ENCODE results near the gene SRSF10.
A peak's percentile ranks its signal among the peaks of the same experiment; 100 is the strongest.

Gene SRSF10

DNA sequence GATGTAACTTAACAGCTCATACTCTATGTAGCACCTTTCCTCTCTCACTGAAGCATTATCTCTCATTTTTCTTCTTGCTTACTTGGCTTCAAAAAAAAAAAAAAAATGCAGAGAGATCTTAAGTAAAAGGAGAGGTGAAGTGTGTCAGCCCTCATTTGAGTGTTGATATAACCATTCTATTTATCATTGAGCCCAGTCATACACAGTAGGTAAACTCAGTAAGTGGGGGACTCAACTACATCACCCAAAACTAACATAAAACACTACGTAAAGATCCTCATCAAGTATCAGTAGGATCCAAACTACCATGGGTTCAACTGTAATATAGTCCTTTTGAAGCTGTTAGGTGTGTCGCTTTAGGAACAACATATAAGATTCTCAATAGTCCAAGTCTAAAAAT lies 12.3 kb downstream of the SRSF10 start:
- no peaks in the 10 kb centered on the region for H3K9me3 ChIP-seq (ENCODE audit: control insufficient read depth, insufficient read depth, low read length)
- no peak overlapping the region for H3K4me3 ChIP-seq (ENCODE audit: low read length)
- H3K36me3 ChIP-seq (ENCODE audit: control insufficient read depth, low read length): peaks cover 100% of the 10 kb centered on the region

DNA sequence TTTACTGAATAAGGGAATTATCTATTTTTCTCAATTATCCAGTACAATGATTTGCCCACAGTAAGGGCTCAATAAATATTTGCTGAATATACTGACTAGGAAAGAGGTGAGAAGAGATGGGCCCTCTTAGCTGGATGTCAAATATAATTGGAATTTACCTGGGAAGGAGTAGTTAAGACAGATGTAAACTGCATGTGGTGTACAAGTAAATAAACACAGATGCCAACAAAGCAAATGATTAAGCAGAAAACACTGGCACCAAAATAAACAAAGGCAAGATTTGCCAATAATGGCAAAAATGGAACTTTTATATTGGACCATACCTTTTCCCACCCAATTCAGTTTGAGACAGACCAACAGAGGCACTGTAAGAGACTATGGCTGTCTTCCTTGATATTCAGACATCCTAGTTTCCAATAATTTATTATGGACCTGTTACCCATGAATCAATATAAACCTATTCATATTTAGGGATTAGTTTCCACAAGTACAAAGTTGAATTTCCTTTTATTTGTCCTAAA lies 13.1 kb downstream of the SRSF10 start:
- H3K9me3 ChIP-seq (ENCODE audit: control insufficient read depth, insufficient read depth, low read length): no peaks in the 10 kb centered on the region
- H3K4me2 ChIP-seq (ENCODE audit: low read length): no peak overlapping the region
- H3K9me2 ChIP-seq (replicated peaks; ENCODE audit: control insufficient read depth, low read length): no peaks in the 10 kb centered on the region
- no peak overlapping the region for H3K4me3 ChIP-seq (ENCODE audit: low read length)
- no peaks in the 10 kb centered on the region for H4K20me1 ChIP-seq (ENCODE audit: control insufficient read depth, insufficient read depth, low read depth, low read length)
- no peaks in the 10 kb centered on the region for H3K27me3 ChIP-seq (ENCODE audit: control insufficient read depth, low read length)
- H3K27ac ChIP-seq (ENCODE audit: low read depth, low read length): no peak overlapping the region
- TF ChIP-seq, protein P1, sequence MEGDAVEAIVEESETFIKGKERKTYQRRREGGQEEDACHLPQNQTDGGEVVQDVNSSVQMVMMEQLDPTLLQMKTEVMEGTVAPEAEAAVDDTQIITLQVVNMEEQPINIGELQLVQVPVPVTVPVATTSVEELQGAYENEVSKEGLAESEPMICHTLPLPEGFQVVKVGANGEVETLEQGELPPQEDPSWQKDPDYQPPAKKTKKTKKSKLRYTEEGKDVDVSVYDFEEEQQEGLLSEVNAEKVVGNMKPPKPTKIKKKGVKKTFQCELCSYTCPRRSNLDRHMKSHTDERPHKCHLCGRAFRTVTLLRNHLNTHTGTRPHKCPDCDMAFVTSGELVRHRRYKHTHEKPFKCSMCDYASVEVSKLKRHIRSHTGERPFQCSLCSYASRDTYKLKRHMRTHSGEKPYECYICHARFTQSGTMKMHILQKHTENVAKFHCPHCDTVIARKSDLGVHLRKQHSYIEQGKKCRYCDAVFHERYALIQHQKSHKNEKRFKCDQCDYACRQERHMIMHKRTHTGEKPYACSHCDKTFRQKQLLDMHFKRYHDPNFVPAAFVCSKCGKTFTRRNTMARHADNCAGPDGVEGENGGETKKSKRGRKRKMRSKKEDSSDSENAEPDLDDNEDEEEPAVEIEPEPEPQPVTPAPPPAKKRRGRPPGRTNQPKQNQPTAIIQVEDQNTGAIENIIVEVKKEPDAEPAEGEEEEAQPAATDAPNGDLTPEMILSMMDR (IDR thresholded peaks at IDR 0.05; ENCODE audit: low read depth, low read length, poor library complexity, severe bottlenecking): no peak
- no peak for TF ChIP-seq EZH2phosphoT487 (IDR thresholded peaks at IDR 0.05; ENCODE audit: borderline replicate concordance, low read length)
- H3K4me1 ChIP-seq (ENCODE audit: control insufficient read depth, low read length): peaks cover 35% of the 10 kb centered on the region
- peaks cover 87% of the 10 kb centered on the region for H3F3A ChIP-seq (ENCODE audit: control insufficient read depth, insufficient read depth)
- H3K36me3 ChIP-seq (ENCODE audit: control insufficient read depth, low read length): peaks cover 94% of the 10 kb centered on the region
- H3K79me2 ChIP-seq (ENCODE audit: control insufficient read depth, low read length): peaks cover 69% of the 10 kb centered on the region

More for the DNA sequence above, 12.3 kb downstream of the SRSF10 start:
- Histone ChIP-seq H3F3A (ENCODE audit: control insufficient read depth, insufficient read depth) (peaks cover 90% of the 10 kb centered on the region), H4K20me1 (ENCODE audit: control insufficient read depth, insufficient read depth, low read depth, low read length) (no peaks in the 10 kb centered on the region), H3K4me1 (ENCODE audit: control insufficient read depth, low read length) (peaks cover 35% of the 10 kb centered on the region), H3K4me2 (ENCODE audit: low read length) (no peak overlapping the region), H3K27ac (ENCODE audit: low read depth, low read length) (peak overlapping the region; percentile 15; the same call in 1 of the 2 replicates), H3K9me2 (replicated peaks; ENCODE audit: control insufficient read depth, low read length) (no peaks in the 10 kb centered on the region), H3K27me3 (ENCODE audit: control insufficient read depth, low read length) (no peaks in the 10 kb centered on the region), H3K79me2 (ENCODE audit: control insufficient read depth, low read length) (peaks cover 77% of the 10 kb centered on the region)
- no peak for TF ChIP-seq EZH2phosphoT487 (IDR thresholded peaks at IDR 0.05; ENCODE audit: borderline replicate concordance, low read length)
- TF ChIP-seq, protein P1 (IDR thresholded peaks at IDR 0.05; ENCODE audit: low read depth, low read length, poor library complexity, severe bottlenecking): no peak

DNA sequence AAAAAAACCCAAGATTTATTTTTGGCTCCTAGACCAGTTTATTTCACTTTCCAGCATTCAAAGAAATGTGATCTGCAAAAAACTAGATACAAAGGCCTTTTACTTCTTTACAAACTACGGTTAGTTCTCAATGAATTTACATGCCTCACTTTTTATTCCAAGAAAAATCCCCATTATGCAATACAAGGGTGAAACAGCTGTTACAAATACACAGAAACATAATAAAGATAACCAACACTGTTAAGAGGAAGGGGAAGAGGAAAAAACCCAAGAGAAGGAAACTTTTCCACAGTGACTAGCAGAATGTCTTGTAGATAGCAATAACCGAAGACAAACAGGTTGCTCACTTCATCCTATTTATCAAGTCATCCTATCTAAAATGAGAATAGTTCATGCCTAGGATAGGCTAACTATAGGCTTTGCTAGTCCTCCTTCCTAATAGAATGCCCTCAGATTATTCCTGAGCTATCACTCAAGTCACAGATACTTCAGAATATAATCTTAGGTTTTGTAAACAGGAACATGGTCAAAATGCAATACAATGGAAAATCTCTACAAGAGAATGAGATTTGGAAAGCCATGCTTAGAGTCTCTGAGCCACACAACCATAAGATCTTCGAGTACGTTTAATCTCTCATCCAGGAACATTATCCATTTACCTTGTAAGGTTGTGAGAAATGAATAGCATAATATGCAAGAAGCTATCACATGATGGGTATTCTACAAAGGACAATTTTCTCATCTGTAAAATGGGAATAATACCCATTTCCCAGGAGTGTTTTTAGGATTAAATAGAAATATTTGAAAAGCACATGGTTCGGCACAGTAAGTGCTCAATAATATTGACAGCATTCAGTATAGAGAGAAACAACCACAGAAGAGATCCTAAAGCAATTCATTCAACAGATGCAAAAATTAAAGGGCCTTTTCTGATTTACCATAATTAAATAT lies 15.1 kb downstream of the SRSF10 start:
- peaks cover 47% of the 10 kb centered on the region for H3K4me1 ChIP-seq (ENCODE audit: control insufficient read depth, low read length)
- peaks cover 94% of the 10 kb centered on the region for H3K36me3 ChIP-seq (ENCODE audit: control insufficient read depth, low read length)
- no peaks in the 10 kb centered on the region for H3K27me3 ChIP-seq (ENCODE audit: control insufficient read depth, low read length)
- H3K27ac ChIP-seq (ENCODE audit: low read depth, low read length): peak overlapping the region; percentile 44
- TF ChIP-seq, protein P1 (IDR thresholded peaks at IDR 0.05; ENCODE audit: low read depth, low read length, poor library complexity, severe bottlenecking): no peak
- no peak for TF ChIP-seq EZH2phosphoT487 (IDR thresholded peaks at IDR 0.05; ENCODE audit: borderline replicate concordance, low read length)
- H3K4me3 ChIP-seq (ENCODE audit: low read length): no peak overlapping the region
- peaks cover 8% of the 10 kb centered on the region; the same call in 1 of the 2 replicates for H4K20me1 ChIP-seq (ENCODE audit: control insufficient read depth, insufficient read depth, low read depth, low read length)
- no peaks in the 10 kb centered on the region for H3K9me3 ChIP-seq (ENCODE audit: control insufficient read depth, insufficient read depth, low read length)
- H3K9me2 ChIP-seq (replicated peaks; ENCODE audit: control insufficient read depth, low read length): no peaks in the 10 kb centered on the region
- peaks cover 70% of the 10 kb centered on the region for H3K79me2 ChIP-seq (ENCODE audit: control insufficient read depth, low read length)
- H3F3A ChIP-seq (ENCODE audit: control insufficient read depth, insufficient read depth): peaks cover 90% of the 10 kb centered on the region
- H3K4me2 ChIP-seq (ENCODE audit: low read length): peak overlapping the region; percentile 15
